ENCODE results near the gene ATP9A.

GRCh38 chr20:51792960-51793359 lies 24.8 kb upstream of the ATP9A start:
- TF ChIP-seq CTCF (conservative IDR thresholded peaks at IDR 0.05; ENCODE audit: low read depth, low read length) (no peak), EZH2 (IDR thresholded peaks at IDR 0.05; ENCODE audit: low read length, unreplicated experiment) (no peak), EZH2phosphoT487 (IDR thresholded peaks at IDR 0.05; ENCODE audit: borderline replicate concordance, low read length) (no peak)

Data from PC-3 (cell line).